HCT116 (cell line): Measurements from ENCODE around the gene IL17REL. TPM values are rescaled to one million over a fixed set of nuclear protein-coding genes. Genes with fewer than 3 reads are reported as not detected.

Source experiments
- ATAC-seq: fragments of 200-7000 bp; cut with Tn5 transposase; 2 replicates; pipeline ENCODE4 v1.9.1; 2020; ENCODE audit warnings: mild to moderate bottlenecking, moderate library complexity
- BruUV-seq: library from RNA; stranded (reverse); fragments of 400-500 nt; replicated peaks from 2 replicates; lab custom pipeline; 2021; lab: Mats Ljungman, UMichigan
- CTCF ChIA-PET: fragments of 300-600 bp; sonication (Branson Sonifier 250); formaldehyde crosslinking; loops from one replicate; lab custom pipeline; 2021; ENCODE audit warnings: antibody characterized with exemption; lab: Charles Lee
- POLR2A ChIA-PET: fragments of 300-600, 350-600 bp; sonication (Branson Sonifier 250); formaldehyde crosslinking; loops from one replicate; lab custom pipeline; 2021; ENCODE audit warnings: antibody characterized with exemption; lab: Charles Lee
- RAD21 ChIA-PET, 2 experiments: fragments of 300-600 bp; sonication (Branson Sonifier 250); formaldehyde crosslinking; loops; one replicate each; lab custom pipeline; 2023; ENCODE audit warnings: low total read pairs in 2 of 2; ENCODE audit not compliant: uncharacterized antibody in 2 of 2, unreplicated experiment in 2 of 2, low non-redundant PET in 1 of 2; lab: Charles Lee
- DNase-seq: peaks from one replicate; pipeline ENCODE4 v3.0.0-alpha.2; 2010; ENCODE audit warnings: low read depth, low spot score
- H2AFZ ChIP-seq: fragments of 200-600 bp; shearing (Covaris generic), sonication (generic); 2 replicates; pipeline ENCODE4 v1.6.1; 2017; ENCODE audit warnings: low read depth, mixed run types, mixed read lengths, antibody characterized with exemption, low read length; ENCODE audit not compliant: poor library complexity, severe bottlenecking
- H3K27ac ChIP-seq: 2 replicates; pipeline ENCODE4 v1.5.1; 2012; ENCODE audit warnings: low read depth, low read length
- H3K27me3 ChIP-seq: fragments of 200-600 bp; sonication (generic); 2 replicates; pipeline ENCODE4 v1.6.1; 2016; ENCODE audit warnings: mixed run types, low read length, mixed read lengths; ENCODE audit not compliant: insufficient read depth
- H3K36me3 ChIP-seq, 2 experiments: fragments of 200-500 bp in 1 of 2; fragments of 200-600 bp in 1 of 2; sonication (Bioruptor generic) in 1 of 2; sonication (generic) in 1 of 2; 2 replicates each; pipeline versions ENCODE4 v1.5.1 to v1.6.1; 2014 to 2016; ENCODE audit warnings: low read length in 2 of 2, inconsistent platforms in 1 of 2, mixed read lengths in 1 of 2, mixed run types in 1 of 2; ENCODE audit not compliant: insufficient read depth in 2 of 2, control insufficient read depth in 1 of 2
- H3K4me1 ChIP-seq, 2 experiments: fragments of 200-600 bp in 1 of 2; sonication (generic) in 1 of 2; 2 replicates each; pipeline versions ENCODE4 v1.5.1 to v1.6.1; 2012 to 2017; ENCODE audit warnings: low read length in 2 of 2, inconsistent platforms in 1 of 2, mild to moderate bottlenecking in 1 of 2, mixed read lengths in 1 of 2, mixed run types in 1 of 2, moderate library complexity in 1 of 2; ENCODE audit not compliant: insufficient read depth in 2 of 2, control insufficient read depth in 1 of 2
- H3K4me2 ChIP-seq: fragments of 200-600 bp; sonication (generic); 2 replicates; pipeline ENCODE4 v1.6.1; 2017; ENCODE audit warnings: mixed run types, low read length, mixed read lengths
- H3K4me3 ChIP-seq, 2 experiments: fragments of 200-600 bp in 1 of 2; sonication (generic) in 1 of 2; replicated peaks in 1 of 2; 2 replicates each; pipeline ENCODE4 v1.5.1; 2011 to 2016; ENCODE audit warnings: low read length in 2 of 2, control low read depth in 1 of 2, low read depth in 1 of 2, mild to moderate bottlenecking in 1 of 2, mixed read lengths in 1 of 2, mixed run types in 1 of 2
- H3K79me2 ChIP-seq: fragments of 200-600 bp; sonication (generic); 2 replicates; pipeline ENCODE4 v1.6.1; 2017; ENCODE audit warnings: mild to moderate bottlenecking, mixed run types, low read length, moderate library complexity, mixed read lengths; ENCODE audit not compliant: insufficient read depth
- H3K9ac ChIP-seq: fragments of 200-600 bp; sonication (generic); 2 replicates; pipeline ENCODE4 v1.6.1; 2016; ENCODE audit warnings: low read length, mixed read lengths
- H3K9me2 ChIP-seq: fragments of 200-600 bp; sonication (generic), shearing (Covaris generic); 2 replicates; pipeline ENCODE4 v1.6.1; 2017; ENCODE audit warnings: mixed run types, mild to moderate bottlenecking, moderate library complexity; ENCODE audit not compliant: insufficient read depth
- H3K9me3 ChIP-seq, 2 experiments: fragments of 200-500 bp in 1 of 2; fragments of 200-600 bp in 1 of 2; sonication (Bioruptor generic) in 1 of 2; sonication (generic) in 1 of 2; 2 replicates each; pipeline ENCODE4 v1.6.1; 2014 to 2017; ENCODE audit warnings: low read length in 2 of 2, mixed read lengths in 2 of 2, inconsistent platforms in 1 of 2, low read depth in 1 of 2, mild to moderate bottlenecking in 1 of 2, mixed run types in 1 of 2, moderate library complexity in 1 of 2; ENCODE audit not compliant: control insufficient read depth in 1 of 2, insufficient read depth in 1 of 2
- H4K20me1 ChIP-seq: fragments of 200-600 bp; sonication (generic), shearing (Covaris generic); 2 replicates; pipeline ENCODE4 v1.6.1; 2017; ENCODE audit warnings: mixed run types, mild to moderate bottlenecking, moderate library complexity; ENCODE audit not compliant: insufficient read depth
- EZH2 ChIP-seq: fragments of 200-600 bp; sonication (generic); IDR thresholded peaks from 2 replicates; pipeline ENCODE4 v1.6.1; 2017; ENCODE audit warnings: antibody characterized with exemption, mixed run types
- JUND ChIP-seq: IDR thresholded peaks from 2 replicates; pipeline ENCODE4 v1.6.1; 2012
- MAX ChIP-seq: IDR thresholded peaks from 2 replicates; pipeline ENCODE4 v1.6.1; 2012
- POLR2AphosphoS5 ChIP-seq: IDR thresholded peaks from 2 replicates; pipeline ENCODE4 v1.6.1; 2011; ENCODE audit warnings: mild to moderate bottlenecking, low read depth, low read length, moderate library complexity
- ZFX ChIP-seq: fragments of 450-650 bp; IDR thresholded peaks from 2 replicates; pipeline ENCODE4 v1.6.1; 2017
- intact Hi-C: fragments of 100-400 bp; cut with micrococcal nuclease; formaldehyde crosslinking; loops from 2 replicates; pipeline ENCODE4 v1.10.0; 2022
- total RNA-seq: library from RNA; stranded (reverse); gene quantifications from one replicate; pipeline ENCODE4 v1.2.1, GENCODE V29; 2021; ENCODE audit not compliant: unreplicated experiment
- TF ChIP-seq, protein P1 (sequence below): IDR thresholded peaks from 2 replicates; pipeline ENCODE4 v1.6.1; 2011; ENCODE audit warnings: mild to moderate bottlenecking, low read length, moderate library complexity; ENCODE audit not compliant: insufficient replicate concordance; ENCODE audit errors: extremely low read depth

The IL17REL gene
- total RNA-seq, 1 experiment from 2014 or later: not detected

DNA sequence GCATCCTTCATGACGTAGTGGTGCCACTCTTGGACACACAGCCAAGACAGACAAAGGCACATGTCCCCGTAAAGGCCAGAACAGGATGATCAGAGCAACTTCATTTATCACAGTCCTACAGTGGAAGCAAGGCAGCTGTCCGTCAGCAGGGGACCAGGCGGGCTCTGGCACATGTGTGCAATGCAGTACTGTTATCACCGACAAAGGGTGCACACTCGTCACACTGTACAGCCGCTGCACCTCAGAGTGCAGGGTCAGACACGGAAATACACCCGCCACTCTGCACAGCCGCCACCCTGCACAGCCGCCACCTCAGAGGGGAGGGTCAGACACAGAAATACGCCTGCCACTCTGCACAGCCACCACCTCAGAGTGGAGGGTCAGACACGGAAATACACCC lies 13.4 kb upstream of the IL17REL start:
- ChIA-PET POLR2A (no interaction called here), RAD21 (no interaction called here)
- Histone ChIP-seq H2AFZ (no peak overlapping the region), H3K79me2 (no peaks in the 10 kb centered on the region), H3K9ac (no peak overlapping the region), H3K4me1 (peaks cover 4 to 13% of the 10 kb centered on the region in 2 experiments; a peak in 2 of 4 replicates), H3K36me3 (no peaks in the 10 kb centered on the region), H3K4me2 (no peak overlapping the region)
- DNase-seq: no peak
- TF ChIP-seq, protein P1, sequence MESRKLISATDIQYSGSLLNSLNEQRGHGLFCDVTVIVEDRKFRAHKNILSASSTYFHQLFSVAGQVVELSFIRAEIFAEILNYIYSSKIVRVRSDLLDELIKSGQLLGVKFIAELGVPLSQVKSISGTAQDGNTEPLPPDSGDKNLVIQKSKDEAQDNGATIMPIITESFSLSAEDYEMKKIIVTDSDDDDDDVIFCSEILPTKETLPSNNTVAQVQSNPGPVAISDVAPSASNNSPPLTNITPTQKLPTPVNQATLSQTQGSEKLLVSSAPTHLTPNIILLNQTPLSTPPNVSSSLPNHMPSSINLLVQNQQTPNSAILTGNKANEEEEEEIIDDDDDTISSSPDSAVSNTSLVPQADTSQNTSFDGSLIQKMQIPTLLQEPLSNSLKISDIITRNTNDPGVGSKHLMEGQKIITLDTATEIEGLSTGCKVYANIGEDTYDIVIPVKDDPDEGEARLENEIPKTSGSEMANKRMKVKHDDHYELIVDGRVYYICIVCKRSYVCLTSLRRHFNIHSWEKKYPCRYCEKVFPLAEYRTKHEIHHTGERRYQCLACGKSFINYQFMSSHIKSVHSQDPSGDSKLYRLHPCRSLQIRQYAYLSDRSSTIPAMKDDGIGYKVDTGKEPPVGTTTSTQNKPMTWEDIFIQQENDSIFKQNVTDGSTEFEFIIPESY: no peak
- no peak for TF ChIP-seq POLR2AphosphoS5
- TF ChIP-seq, all 23 proteins: peak for 0
- Histone ChIP-seq H3K9me3 (peaks cover 0 to under 1% of the 10 kb centered on the region in 2 experiments; a peak in 1 of 4 replicates), H3K9me2 (no peaks in the 10 kb centered on the region), H3K4me3 (no peak overlapping the region), H4K20me1 (no peaks in the 10 kb centered on the region), H3K27ac (no peak overlapping the region), H3K27me3 (no peaks in the 10 kb centered on the region)
- CTCF ChIA-PET: no interaction called here
- no peak for ATAC-seq
- BruUV-seq: no TSS peak
- intact Hi-C loops: no loop called here

DNA sequence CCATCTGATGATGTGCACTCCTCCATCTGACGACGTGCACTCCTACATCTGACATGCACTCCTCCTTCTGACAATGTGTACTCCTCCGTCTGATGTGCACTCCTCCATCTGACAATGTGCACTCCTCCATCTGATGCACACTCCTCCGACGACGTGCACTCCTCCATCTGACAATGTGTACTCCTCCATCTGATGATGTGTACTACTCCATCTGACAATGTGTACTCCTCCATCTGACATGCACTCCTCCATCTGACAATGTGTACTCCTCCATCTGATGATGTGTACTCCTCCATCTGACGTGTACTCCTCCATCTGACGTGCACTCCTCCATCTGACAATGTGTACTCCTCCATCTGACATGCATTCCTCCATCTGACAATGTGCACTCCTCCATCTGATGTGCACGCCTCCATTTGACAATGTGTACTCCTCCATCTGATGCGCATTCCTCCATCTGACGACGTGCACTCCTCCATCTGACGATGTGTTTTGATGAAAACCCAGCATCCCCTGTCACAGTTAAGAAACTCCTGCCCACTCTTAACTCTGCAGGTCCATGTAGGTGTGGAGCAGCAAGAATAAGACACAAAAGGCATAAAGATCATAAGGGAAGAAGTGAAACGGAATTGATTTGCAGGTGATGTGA lies 9.7 kb upstream of the IL17REL start:
- Histone ChIP-seq H3K9ac (no peak overlapping the region), H3K4me2 (no peak overlapping the region), H3K4me1 (no peaks in the 10 kb centered on the region), H3K36me3 (no peaks in the 10 kb centered on the region), H3K9me3 (peaks cover 0 to 6% of the 10 kb centered on the region in 2 experiments; a peak in 1 of 4 replicates), H2AFZ (no peak overlapping the region), H3K79me2 (no peaks in the 10 kb centered on the region), H4K20me1 (no peaks in the 10 kb centered on the region), H3K4me3 (no peak overlapping the region), H3K27ac (no peak overlapping the region), H3K9me2 (no peaks in the 10 kb centered on the region), H3K27me3 (no peaks in the 10 kb centered on the region)
- TF ChIP-seq JUND (no peak), ZFX (no peak), EZH2 (no peak), MAX (no peak)
- TF ChIP-seq, protein P1: no peak
- DNase-seq: no peak
- intact Hi-C loops: no loop called here
- ChIA-PET POLR2A (no interaction called here), RAD21 (no interaction called here), CTCF (no interaction called here)
- no TSS peak for BruUV-seq
- no peak for ATAC-seq
